Suprapubic skin (tissue), 4 donors: ENCODE results near the gene ECI1. TPM values are rescaled to one million over a fixed set of nuclear protein-coding genes. Genes with fewer than 3 reads are reported as not detected.

Experiments
- DNase-seq, 2 donors: peaks; one replicate each; pipeline ENCODE4 v3.0.0-alpha.2; 2019; ENCODE audit warnings: low spot score in 2 of 2
- H3K27ac ChIP-seq: fragments of 200-600 bp; sonication (generic); one replicate; pipeline ENCODE4 v1.5.1; 2019
- H3K27me3 ChIP-seq: fragments of 200-600 bp; sonication (generic); one replicate; pipeline ENCODE4 v1.5.1; 2019
- H3K36me3 ChIP-seq: fragments of 200-600 bp; sonication (generic); one replicate; pipeline ENCODE4 v1.5.1; 2019
- H3K4me1 ChIP-seq: fragments of 200-600 bp; sonication (generic); one replicate; pipeline ENCODE4 v1.5.1; 2019
- H3K4me3 ChIP-seq: fragments of 200-600 bp; sonication (generic); one replicate; pipeline ENCODE4 v1.5.1; 2019; ENCODE audit warnings: mild to moderate bottlenecking
- H3K9me3 ChIP-seq: fragments of 200-600 bp; sonication (generic); one replicate; pipeline ENCODE4 v1.5.1; 2019
- EP300 ChIP-seq: sonication (generic); formaldehyde crosslinking; IDR thresholded peaks from one replicate; pipeline ENCODE4 v1.6.1; 2017; ENCODE audit warnings: antibody characterized with exemption
- POLR2A ChIP-seq, 2 donors: fragments of 450-650 bp; IDR thresholded peaks; one replicate each; pipeline ENCODE4 v1.6.1; 2017; ENCODE audit warnings: antibody characterized with exemption in 2 of 2, mild to moderate bottlenecking in 2 of 2, moderate library complexity in 2 of 2
- POLR2AphosphoS5 ChIP-seq, 3 donors: sonication (generic); formaldehyde crosslinking; IDR thresholded peaks; one replicate each; pipeline ENCODE4 v1.6.1; 2017; ENCODE audit warnings: antibody characterized with exemption in 3 of 3
- WGBS: methylation state at CpG from one replicate; pipeline ENCODE4 v1.1.5; 2018; 5-methylcytosine and 5-hydroxymethylcytosine counted together
- total RNA-seq, 4 donors: library from RNA; depleted of rRNA; stranded (reverse); fragments of >200 nt; gene quantifications; one replicate each; pipeline ENCODE4 v1.1.0, GENCODE V29; 2016
- TF ChIP-seq, protein P1 (sequence below), 2 donors: fragments of 200-600 bp in 1 of 2; fragments of 450-650 bp in 1 of 2; sonication (generic) in 1 of 2; IDR thresholded peaks; one replicate each; pipeline ENCODE4 v1.5.1; 2016 to 2019; ENCODE audit warnings: antibody characterized with exemption in 2 of 2, mild to moderate bottlenecking in 1 of 2, moderate library complexity in 1 of 2

ECI1 gene
- total RNA-seq, 4 donors from 2014 or later = 28.4 to 65.3 (median 47.2) TPM

DNA sequence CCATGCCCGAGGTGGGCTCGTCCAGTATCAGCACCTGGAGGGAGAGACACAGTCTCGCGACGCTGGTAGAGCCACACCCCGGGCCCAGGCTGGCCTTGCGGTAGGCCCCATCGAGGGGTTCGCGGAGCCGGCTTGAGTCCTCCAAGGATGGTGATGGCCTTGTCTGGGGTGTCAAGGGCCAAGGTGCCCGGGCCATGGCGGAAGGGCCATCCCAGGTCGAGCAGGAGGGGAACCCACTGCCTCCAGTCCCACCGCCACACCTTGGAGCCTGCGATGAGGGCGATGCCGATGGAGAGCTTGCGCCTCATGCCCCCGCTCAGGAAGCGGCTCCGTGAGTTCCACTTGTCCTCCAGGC is 46.1 kb upstream of the ECI1 start:
- DNase-seq = no peak
- H3K27me3 ChIP-seq = no peaks in the 10 kb centered on the region
- H3K9me3 ChIP-seq = no peaks in the 10 kb centered on the region
- no peak overlapping the region for H3K4me3 ChIP-seq
- WGBS = 94% methylated on average over 3 of the region's 22 CpGs
- TF ChIP-seq, protein P1, sequence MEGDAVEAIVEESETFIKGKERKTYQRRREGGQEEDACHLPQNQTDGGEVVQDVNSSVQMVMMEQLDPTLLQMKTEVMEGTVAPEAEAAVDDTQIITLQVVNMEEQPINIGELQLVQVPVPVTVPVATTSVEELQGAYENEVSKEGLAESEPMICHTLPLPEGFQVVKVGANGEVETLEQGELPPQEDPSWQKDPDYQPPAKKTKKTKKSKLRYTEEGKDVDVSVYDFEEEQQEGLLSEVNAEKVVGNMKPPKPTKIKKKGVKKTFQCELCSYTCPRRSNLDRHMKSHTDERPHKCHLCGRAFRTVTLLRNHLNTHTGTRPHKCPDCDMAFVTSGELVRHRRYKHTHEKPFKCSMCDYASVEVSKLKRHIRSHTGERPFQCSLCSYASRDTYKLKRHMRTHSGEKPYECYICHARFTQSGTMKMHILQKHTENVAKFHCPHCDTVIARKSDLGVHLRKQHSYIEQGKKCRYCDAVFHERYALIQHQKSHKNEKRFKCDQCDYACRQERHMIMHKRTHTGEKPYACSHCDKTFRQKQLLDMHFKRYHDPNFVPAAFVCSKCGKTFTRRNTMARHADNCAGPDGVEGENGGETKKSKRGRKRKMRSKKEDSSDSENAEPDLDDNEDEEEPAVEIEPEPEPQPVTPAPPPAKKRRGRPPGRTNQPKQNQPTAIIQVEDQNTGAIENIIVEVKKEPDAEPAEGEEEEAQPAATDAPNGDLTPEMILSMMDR (IDR thresholded peaks at IDR 0.05) = no peak
- TF ChIP-seq POLR2A (IDR thresholded peaks at IDR 0.05) (no peak), POLR2AphosphoS5 (IDR thresholded peaks at IDR 0.05) (no peak), EP300 (no peak)
- H3K36me3 ChIP-seq = peaks cover 9% of the 10 kb centered on the region
- H3K4me1 ChIP-seq = no peaks in the 10 kb centered on the region
- no peak overlapping the region for H3K27ac ChIP-seq

DNA sequence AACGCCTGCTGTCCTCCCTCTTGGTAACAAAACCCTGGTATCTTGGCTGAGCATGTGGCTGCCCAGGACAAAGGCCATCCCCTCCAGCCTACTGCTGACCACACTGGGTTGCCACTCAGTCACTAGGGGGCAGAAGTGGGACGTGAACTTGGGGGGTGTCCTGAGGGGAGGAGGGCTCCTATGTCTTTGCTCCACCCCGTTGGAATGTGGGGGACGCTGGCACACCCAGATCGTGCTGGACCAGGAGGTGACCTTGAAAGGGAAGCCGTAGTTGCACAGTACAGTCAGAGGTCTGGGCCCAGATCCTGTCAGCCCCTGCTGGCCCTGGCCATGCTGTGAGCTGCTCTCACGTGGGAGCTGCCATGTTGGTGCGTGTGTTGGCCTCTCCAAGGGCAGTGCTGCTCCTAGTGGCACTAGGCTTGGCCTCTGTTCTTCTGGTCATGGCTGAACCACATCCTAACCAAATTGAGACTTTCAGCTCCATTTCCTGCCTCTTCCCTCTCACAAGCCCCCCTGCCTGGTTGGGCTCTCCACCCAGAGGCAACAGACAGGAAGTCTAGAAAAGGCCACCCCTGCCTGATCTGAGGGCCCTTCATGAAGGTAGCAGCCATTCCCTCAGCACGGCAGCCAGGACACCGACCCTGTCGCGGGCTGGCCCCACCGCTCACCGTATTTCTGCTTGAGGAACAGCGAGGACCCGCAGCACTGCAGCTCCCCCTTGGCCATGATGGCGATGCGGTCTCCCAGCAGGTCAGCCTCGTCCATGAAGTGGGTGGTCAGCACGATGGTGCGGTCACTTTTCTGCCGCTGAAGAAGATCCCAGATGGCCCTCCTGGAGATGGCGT is 45.5 kb upstream of the ECI1 start:
- TF ChIP-seq EP300 = no peak
- TF ChIP-seq, protein P1 (IDR thresholded peaks at IDR 0.05) = no peak
- TF ChIP-seq POLR2AphosphoS5 (IDR thresholded peaks at IDR 0.05) = no peak
- no peak for TF ChIP-seq POLR2A (IDR thresholded peaks at IDR 0.05)
- no peaks in the 10 kb centered on the region for H3K9me3 ChIP-seq
- H3K36me3 ChIP-seq = peaks cover 12% of the 10 kb centered on the region
- no peak overlapping the region for H3K27ac ChIP-seq
- H3K27me3 ChIP-seq = no peaks in the 10 kb centered on the region
- no peak for DNase-seq
- no peak overlapping the region for H3K4me3 ChIP-seq
- 74% methylated on average over 12 of the region's 23 CpGs for WGBS
- no peaks in the 10 kb centered on the region for H3K4me1 ChIP-seq

DNA sequence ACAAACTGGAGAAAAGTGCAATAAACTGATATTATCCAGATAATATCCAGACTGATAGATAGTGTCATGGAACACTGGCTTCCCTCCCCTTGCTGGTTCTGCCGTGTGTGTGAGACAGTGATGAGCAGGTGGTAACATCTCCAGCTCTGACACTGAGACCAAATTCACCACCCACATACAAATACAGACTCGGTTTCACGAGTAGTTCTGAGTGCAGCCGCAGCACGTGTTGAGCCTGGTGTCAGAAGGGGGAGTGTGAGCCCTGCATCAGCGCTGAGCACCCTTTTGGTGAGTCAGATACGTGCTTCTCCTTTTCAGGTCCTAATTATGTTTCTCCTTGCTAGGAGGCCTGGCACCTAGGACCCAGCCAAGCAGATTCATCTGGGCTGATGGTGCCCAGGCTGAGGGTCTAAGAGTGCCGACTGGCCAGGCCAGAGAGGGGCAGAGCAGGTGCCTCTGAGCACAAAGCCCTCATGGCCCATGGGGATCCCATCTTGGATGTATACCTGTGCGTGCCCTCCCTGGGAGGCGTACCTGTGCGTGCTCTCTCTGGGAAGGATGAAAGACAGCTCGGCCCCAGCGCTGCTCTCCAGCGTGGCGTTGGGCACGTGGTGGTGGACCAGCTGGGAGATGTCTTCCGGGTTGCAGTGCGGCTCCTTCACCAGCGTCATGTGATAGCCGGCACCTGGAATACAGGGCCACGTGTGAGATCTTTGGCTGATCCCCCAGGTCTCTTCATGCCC is 43.8 kb upstream of the ECI1 start:
- 81% methylated on average over 8 of the region's 21 CpGs for WGBS

DNA sequence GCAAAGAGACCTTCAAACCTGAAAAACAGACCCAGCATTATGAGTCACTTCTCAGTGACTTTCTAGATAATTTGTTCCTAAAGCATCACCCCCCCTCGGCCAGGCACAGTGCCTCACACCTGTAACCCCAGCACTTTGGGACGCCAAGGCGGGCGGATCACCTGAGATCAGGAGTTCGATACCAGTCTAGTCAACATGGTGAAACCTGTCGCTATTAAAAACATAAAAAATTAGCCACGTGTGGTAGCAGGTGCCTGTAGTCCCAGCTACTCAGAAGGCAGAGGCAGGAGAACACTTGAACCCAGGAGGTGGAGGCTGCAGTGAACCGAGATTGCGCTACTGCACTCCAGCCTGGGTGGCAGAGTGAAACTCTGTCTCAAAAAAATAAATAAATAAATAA is 40.8 kb upstream of the ECI1 start:
- Histone ChIP-seq H3K9me3 (no peaks in the 10 kb centered on the region), H3K27ac (no peak overlapping the region), H3K4me1 (no peaks in the 10 kb centered on the region), H3K4me3 (no peak overlapping the region), H3K36me3 (peaks cover 34% of the 10 kb centered on the region), H3K27me3 (no peaks in the 10 kb centered on the region)
- DNase-seq = no peak
- 85% methylated on average over 9 of the region's 9 CpGs for WGBS
- TF ChIP-seq POLR2AphosphoS5 (IDR thresholded peaks at IDR 0.05) = no peak
- no peak for TF ChIP-seq EP300
- TF ChIP-seq, protein P1 (IDR thresholded peaks at IDR 0.05) = no peak
- no peak for TF ChIP-seq POLR2A (IDR thresholded peaks at IDR 0.05)

More for the DNA sequence above, 43.8 kb upstream of the ECI1 start:
- no peak for DNase-seq
- TF ChIP-seq POLR2A (IDR thresholded peaks at IDR 0.05) = no peak
- TF ChIP-seq, protein P1 (IDR thresholded peaks at IDR 0.05) = no peak
- TF ChIP-seq EP300 = no peak
- TF ChIP-seq POLR2AphosphoS5 (IDR thresholded peaks at IDR 0.05) = no peak
- peaks cover 23% of the 10 kb centered on the region for H3K36me3 ChIP-seq
- no peak overlapping the region for H3K4me3 ChIP-seq
- H3K4me1 ChIP-seq = no peaks in the 10 kb centered on the region
- H3K27me3 ChIP-seq = no peaks in the 10 kb centered on the region
- H3K27ac ChIP-seq = no peak overlapping the region
- H3K9me3 ChIP-seq = no peaks in the 10 kb centered on the region

DNA sequence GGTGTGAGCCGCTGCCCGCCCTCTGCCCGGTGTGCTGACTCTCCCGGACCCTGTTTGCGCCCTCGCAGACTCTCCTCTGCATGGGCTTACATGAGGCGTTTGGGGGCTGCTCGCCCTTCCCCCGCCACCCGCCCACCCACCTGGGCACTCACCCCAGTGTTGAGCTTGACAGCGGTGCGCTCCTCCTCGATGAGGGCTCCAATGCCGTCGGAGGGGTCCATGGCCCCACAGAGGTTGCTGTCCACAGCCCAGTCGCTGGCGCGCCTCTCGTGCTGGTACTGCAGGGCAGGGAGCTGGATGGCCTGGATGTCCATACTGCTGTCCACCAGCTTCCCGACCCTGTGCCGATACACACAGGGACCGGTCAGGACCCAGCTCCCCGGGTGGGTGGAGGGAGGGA is 37.9 kb upstream of the ECI1 start:
- WGBS = 94% methylated on average over 22 of the region's 23 CpGs
- Histone ChIP-seq H3K9me3 (no peaks in the 10 kb centered on the region), H3K36me3 (peaks cover 25% of the 10 kb centered on the region), H3K27me3 (no peaks in the 10 kb centered on the region), H3K4me3 (no peak overlapping the region), H3K4me1 (no peaks in the 10 kb centered on the region), H3K27ac (no peak overlapping the region)
- TF ChIP-seq, protein P1 (IDR thresholded peaks at IDR 0.05) = no peak
- TF ChIP-seq POLR2AphosphoS5 (IDR thresholded peaks at IDR 0.05) = no peak
- TF ChIP-seq EP300 = no peak
- TF ChIP-seq POLR2A (IDR thresholded peaks at IDR 0.05) = no peak
- no peak for DNase-seq
